GM18498 (cell line): Measurements from ENCODE around the gene FAM25A.

Source experiments
- ATAC-seq: cut with Tn5 transposase; IDR thresholded peaks from one replicate; pipeline ENCODE4 v1.9.1; 2021; ENCODE audit warnings: mild to moderate bottlenecking, moderate library complexity; ENCODE audit not compliant: unreplicated experiment

The FAM25A gene

GRCh38 chr10:87059401-87059800 lies 39.3 kb downstream of the FAM25A start:
- no peak for ATAC-seq

GRCh38 chr10:87060280-87060928 lies 40.3 kb downstream of the FAM25A start:
- ATAC-seq, result no peak

- no peak for ATAC-seq
Measured at GRCh38 chr10:87064651-87065050, 44.6 kb downstream of the FAM25A start.

- no peak for ATAC-seq
Measured at GRCh38 chr10:87066178-87066577, 46.1 kb downstream of the FAM25A start.

- ATAC-seq, result no peak
Measured at GRCh38 chr10:87066865-87067264, 46.8 kb downstream of the FAM25A start.

GRCh38 chr10:87068281-87068680 lies 48.2 kb downstream of the FAM25A start:
- ATAC-seq, result no peak

- ATAC-seq, result no peak
Measured at GRCh38 chr10:87072449-87072848, 52.4 kb downstream of the FAM25A start.
